Upper lobe of right lung (tissue), 1 donor: Measurements from ENCODE around the gene C1QTNF8. TPM values are rescaled to one million over a fixed set of nuclear protein-coding genes. Genes with fewer than 3 reads are reported as not detected.

Experiments used
- ATAC-seq: fragments of 200-7000 bp; cut with Tn5 transposase; one replicate; pipeline ENCODE4 v1.9.1; 2020; ENCODE audit warnings: mild to moderate bottlenecking, moderate library complexity
- DNase-seq: peaks from one replicate; pipeline ENCODE4 v3.0.0-alpha.2; 2020
- H3K27ac ChIP-seq: fragments of 200-600 bp; one replicate; pipeline ENCODE4 v1.8.0; 2022
- H3K27me3 ChIP-seq: fragments of 200-600 bp; one replicate; pipeline ENCODE4 v1.8.0; 2022; ENCODE audit warnings: mild to moderate bottlenecking
- H3K36me3 ChIP-seq: fragments of 200-600 bp; one replicate; pipeline ENCODE4 v1.8.0; 2022
- H3K4me1 ChIP-seq: fragments of 200-600 bp; one replicate; pipeline ENCODE4 v1.8.0; 2022
- H3K4me3 ChIP-seq: fragments of 200-600 bp; one replicate; pipeline ENCODE4 v1.8.0; 2022; ENCODE audit warnings: mild to moderate bottlenecking
- H3K9me3 ChIP-seq: fragments of 200-600 bp; one replicate; pipeline ENCODE4 v1.8.0; 2022
- intact Hi-C: fragments of 100-400 bp; cut with DNase I; formaldehyde crosslinking; loops from one replicate; pipeline ENCODE4 v1.11.0; 2022
- total RNA-seq: library from RNA; stranded (reverse); fragmentation: NEBNext Ultra II Directional; extraction: Animal tissue kit (Norgen Biotek cat#: 25700); gene quantifications from one replicate; pipeline ENCODE4 v1.2.1, GENCODE V29; 2021
- TF ChIP-seq, protein P1 (sequence below): fragments of 200-600 bp; IDR thresholded peaks from one replicate; pipeline ENCODE4 v1.8.0; 2022; ENCODE audit warnings: antibody characterized with exemption
- donor health status: DM: no; HTN: yes; CAD: no; lungs with severe emphysema.

C1QTNF8 gene
- total RNA-seq, 1 donor from 2014 or later = not detected

DNA sequence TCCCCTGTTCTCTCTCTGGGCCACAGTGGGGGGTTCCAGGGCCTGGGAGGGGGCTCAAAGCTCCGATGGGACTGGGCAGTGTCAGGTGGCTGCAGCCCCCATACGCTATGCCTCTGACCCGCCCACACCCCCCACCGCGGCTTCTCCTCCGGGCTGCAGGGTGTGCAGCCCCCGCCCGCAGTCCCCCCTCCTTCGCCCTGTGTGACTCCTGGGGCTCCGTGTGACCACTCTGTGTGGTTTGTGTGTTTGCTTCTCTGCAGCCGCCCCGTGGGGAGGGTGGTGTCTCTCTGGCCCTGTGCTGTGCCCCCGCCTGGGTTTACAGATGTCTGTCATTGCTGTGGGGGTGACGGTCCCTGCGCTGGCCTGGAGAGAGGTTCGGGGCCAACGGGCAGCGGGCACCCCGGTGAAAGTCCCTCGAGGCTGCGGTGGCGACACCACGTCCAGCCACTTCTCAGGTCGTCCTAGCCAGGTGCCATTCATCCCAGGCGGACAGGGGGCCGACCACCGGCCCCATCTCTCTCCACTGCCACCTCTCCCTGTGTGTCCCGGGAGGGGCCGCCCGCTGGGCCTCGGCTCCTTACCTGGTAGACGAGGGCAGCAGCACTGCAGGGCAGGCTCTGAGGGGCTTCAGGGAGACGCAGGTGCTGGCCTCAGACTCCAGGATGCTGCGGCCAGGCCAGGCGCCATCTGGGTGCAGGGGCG, 18.0 kb downstream of the C1QTNF8 start:
- H3K27ac ChIP-seq = no peak overlapping the region

DNA sequence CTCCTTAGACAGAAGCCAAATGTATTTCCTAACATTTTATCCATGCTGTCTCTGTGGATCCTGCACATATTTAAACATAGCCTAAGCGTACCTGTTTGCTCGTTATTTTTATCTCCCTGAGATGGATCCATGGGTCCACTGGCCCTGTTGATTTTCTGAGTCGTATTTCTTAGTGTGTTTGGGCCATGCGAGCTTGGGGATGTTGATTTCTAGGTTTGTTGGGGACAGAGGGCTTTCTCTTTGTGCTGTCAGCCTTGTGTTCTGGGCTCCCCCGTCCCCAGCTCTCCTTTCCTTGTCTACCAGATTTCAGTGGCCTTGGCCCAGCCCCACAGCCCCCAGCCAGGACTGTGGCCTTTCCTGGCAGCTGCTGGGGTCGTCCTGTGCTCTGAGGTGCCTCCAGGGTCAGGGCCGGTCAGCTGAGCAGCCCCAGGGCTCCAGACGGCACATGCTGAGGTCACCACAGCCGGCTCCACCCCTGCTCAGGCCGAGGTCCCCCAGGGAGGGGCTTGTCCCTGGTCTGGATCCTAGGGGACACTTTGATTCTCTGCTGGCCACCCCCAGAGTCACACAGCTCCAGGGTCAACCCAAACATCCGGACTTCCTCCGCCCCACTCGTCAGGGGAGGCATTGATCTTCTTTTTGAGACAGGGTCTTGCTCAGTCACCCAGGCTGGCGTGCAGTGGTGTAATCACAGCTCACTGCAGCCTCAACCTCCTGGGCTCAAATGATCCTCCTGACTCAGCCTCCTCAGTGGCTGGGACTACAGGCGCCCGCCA, 19.1 kb downstream of the C1QTNF8 start:
- H3K36me3 ChIP-seq = no peaks in the 10 kb centered on the region
- no peak overlapping the region for H3K4me3 ChIP-seq
- intact Hi-C loops = no loop called here
- no peak overlapping the region for H3K27ac ChIP-seq
- H3K27me3 ChIP-seq = peaks cover 50% of the 10 kb centered on the region
- H3K4me1 ChIP-seq = no peaks in the 10 kb centered on the region
- TF ChIP-seq, protein P1, sequence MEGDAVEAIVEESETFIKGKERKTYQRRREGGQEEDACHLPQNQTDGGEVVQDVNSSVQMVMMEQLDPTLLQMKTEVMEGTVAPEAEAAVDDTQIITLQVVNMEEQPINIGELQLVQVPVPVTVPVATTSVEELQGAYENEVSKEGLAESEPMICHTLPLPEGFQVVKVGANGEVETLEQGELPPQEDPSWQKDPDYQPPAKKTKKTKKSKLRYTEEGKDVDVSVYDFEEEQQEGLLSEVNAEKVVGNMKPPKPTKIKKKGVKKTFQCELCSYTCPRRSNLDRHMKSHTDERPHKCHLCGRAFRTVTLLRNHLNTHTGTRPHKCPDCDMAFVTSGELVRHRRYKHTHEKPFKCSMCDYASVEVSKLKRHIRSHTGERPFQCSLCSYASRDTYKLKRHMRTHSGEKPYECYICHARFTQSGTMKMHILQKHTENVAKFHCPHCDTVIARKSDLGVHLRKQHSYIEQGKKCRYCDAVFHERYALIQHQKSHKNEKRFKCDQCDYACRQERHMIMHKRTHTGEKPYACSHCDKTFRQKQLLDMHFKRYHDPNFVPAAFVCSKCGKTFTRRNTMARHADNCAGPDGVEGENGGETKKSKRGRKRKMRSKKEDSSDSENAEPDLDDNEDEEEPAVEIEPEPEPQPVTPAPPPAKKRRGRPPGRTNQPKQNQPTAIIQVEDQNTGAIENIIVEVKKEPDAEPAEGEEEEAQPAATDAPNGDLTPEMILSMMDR = no peak
- no peaks in the 10 kb centered on the region for H3K9me3 ChIP-seq
- DNase-seq (no peak), ATAC-seq (no peak)

More for the DNA sequence above, 18.0 kb downstream of the C1QTNF8 start:
- intact Hi-C loops = no loop called here
- no peaks in the 10 kb centered on the region for H3K4me1 ChIP-seq
- TF ChIP-seq, protein P1 = no peak
- no peak for DNase-seq
- ATAC-seq = no peak
- H3K4me3 ChIP-seq = no peak overlapping the region
- no peaks in the 10 kb centered on the region for H3K9me3 ChIP-seq
- H3K36me3 ChIP-seq = no peaks in the 10 kb centered on the region
- peaks cover 50% of the 10 kb centered on the region for H3K27me3 ChIP-seq

DNA sequence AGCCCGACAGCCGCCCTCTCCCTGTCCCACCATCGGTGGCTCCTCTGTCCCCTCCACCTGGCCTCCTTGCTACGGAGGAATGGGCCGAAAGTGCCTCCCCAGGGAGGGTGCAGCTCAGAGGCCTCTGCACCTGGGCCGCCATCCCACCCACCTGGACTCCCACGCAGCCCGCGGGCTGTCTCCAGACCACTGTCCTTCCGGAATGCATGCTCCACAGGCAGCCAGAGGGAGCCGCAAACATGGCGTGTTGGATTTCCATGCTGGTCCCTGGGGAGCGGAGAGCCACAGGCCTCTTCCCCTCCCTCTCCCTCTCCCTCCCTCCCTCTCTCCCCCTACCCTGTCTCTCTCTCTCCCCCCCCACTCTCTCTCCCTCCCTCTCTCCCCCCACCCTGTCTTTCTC, 20.5 kb downstream of the C1QTNF8 start:
- intact Hi-C loops = no loop called here
- no peaks in the 10 kb centered on the region for H3K4me1 ChIP-seq
- TF ChIP-seq, protein P1 = no peak
- H3K4me3 ChIP-seq = no peak overlapping the region
- DNase-seq (no peak), ATAC-seq (no peak)
- peaks cover 50% of the 10 kb centered on the region for H3K27me3 ChIP-seq
- H3K36me3 ChIP-seq = no peaks in the 10 kb centered on the region
- no peaks in the 10 kb centered on the region for H3K9me3 ChIP-seq
- no peak overlapping the region for H3K27ac ChIP-seq

DNA sequence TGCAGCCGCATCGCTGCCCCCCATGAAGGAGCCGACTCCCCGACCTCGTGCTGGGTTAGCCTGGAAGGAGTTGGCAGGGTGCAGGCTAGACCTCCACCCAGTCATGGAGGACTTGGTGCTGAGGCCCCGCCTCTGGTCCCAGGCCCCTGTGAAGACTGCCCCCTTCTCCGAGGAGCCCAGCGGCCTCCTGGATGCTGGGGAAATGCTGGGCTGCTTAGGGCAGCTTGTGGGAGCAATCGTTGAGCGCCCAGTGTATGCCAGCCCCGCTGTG, 21.7 kb downstream of the C1QTNF8 start:
- intact Hi-C loops = no loop called here
- peaks cover 52% of the 10 kb centered on the region for H3K27me3 ChIP-seq
- H3K36me3 ChIP-seq = no peaks in the 10 kb centered on the region
- TF ChIP-seq, protein P1 = no peak
- H3K4me3 ChIP-seq = no peak overlapping the region
- H3K9me3 ChIP-seq = no peaks in the 10 kb centered on the region
- H3K4me1 ChIP-seq = no peaks in the 10 kb centered on the region
- DNase-seq (no peak), ATAC-seq (no peak)
- H3K27ac ChIP-seq = no peak overlapping the region

DNA sequence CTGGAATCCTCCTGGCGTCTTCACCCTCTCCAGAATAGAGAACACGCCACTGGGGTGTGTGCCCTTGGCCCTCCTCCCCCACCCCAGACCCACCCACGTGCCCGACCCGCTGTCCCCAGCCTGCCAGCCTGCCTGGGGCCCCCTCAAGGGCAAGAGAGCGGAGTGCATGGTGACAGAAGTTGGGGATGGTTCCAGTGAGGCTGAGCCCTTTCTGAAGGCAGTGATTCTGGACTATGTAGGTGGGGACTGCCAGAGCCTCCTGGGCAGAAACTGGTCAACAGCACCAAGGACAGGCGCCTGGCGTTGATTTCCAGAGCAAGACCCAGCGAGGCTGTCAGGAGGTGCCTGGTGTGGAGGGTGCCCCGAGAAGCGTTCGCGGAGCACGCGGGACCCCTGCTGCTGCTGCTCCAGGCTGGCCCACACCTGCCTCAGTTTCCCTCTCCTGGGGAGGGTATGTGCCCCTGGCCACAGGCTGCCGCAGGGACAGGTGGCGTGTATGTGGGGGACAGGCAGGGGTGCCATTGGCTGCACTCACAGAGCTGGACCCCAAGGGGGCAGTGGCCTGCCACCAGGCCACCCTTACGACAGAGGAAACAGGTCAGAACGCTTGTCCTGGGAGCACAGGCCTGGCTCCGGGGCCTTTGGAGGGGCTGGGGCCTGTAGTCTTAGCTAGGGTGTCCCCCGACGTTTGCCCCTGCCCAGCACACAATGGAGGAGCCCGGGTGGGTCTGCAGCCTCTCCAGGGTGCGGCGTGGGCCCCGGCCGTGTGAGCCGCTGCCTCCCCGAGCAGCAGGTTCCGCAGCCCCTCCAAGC, 22.3 kb downstream of the C1QTNF8 start:
- Histone ChIP-seq H3K27me3 (peaks cover 56% of the 10 kb centered on the region), H3K36me3 (no peaks in the 10 kb centered on the region), H3K9me3 (no peaks in the 10 kb centered on the region), H3K4me3 (no peak overlapping the region), H3K4me1 (no peaks in the 10 kb centered on the region), H3K27ac (no peak overlapping the region)
- intact Hi-C loops = no loop called here
- TF ChIP-seq, protein P1 = no peak
- DNase-seq (no peak), ATAC-seq (no peak)
